CD4-positive, CD25-positive, alpha-beta regulatory T cell (primary cell): ENCODE measurements around the gene FIZ1. TPM values are rescaled to one million over a fixed set of nuclear protein-coding genes. Genes with fewer than 3 reads are reported as not detected.
A peak's percentile ranks its signal among the peaks of the same experiment; 100 is the strongest.

Experiments
- ATAC-seq, 2 donors: fragments of 150-1000 bp; cut with Tn5 transposase; one replicate each; pipeline ENCODE4 v1.10.0; 2021; ENCODE audit warnings: low read depth in 2 of 2, moderate number of reproducible peaks in 2 of 2, moderate library complexity in 1 of 2
- DNase-seq, 3 donors: peaks; one replicate each; pipeline versions ENCODE4 v3.0.0 to v3.0.0-alpha.2; 2012 to 2022; ENCODE audit warnings: mixed read lengths in 1 of 3
- H3K27ac ChIP-seq: one replicate; pipeline ENCODE4 v1.7.0; 2013; ENCODE audit warnings: mild to moderate bottlenecking, low read length; ENCODE audit not compliant: insufficient read depth, poor library complexity, severe bottlenecking
- H3K27me3 ChIP-seq: one replicate; pipeline ENCODE4 v1.7.0; 2013; ENCODE audit warnings: low read length; ENCODE audit not compliant: control insufficient read depth, insufficient read depth
- H3K36me3 ChIP-seq: one replicate; pipeline ENCODE4 v1.7.0; 2013; ENCODE audit warnings: mild to moderate bottlenecking, low read length, moderate library complexity; ENCODE audit not compliant: control insufficient read depth, insufficient read depth
- H3K4me1 ChIP-seq: 2 replicates; pipeline ENCODE4 v1.7.0; 2013; ENCODE audit warnings: mild to moderate bottlenecking, low read length; ENCODE audit not compliant: insufficient read depth, control insufficient read depth, poor library complexity, severe bottlenecking
- H3K4me3 ChIP-seq: one replicate; pipeline ENCODE4 v1.7.0; 2013; ENCODE audit warnings: low read depth, mild to moderate bottlenecking, low read length, moderate library complexity
- H3K9me3 ChIP-seq, 2 experiments: 1 replicate in 1 of 2; 2 replicates in 1 of 2; pipeline ENCODE4 v1.7.0; 2013; ENCODE audit warnings: low read length in 2 of 2, mild to moderate bottlenecking in 1 of 2, moderate library complexity in 1 of 2; ENCODE audit not compliant: control insufficient read depth in 2 of 2
- H3K27ac Mint-ChIP-seq, 3 donors: one replicate each; pipeline ENCODE4 v1.8.0; 2020 to 2022; ENCODE audit warnings: mild to moderate bottlenecking in 3 of 3, mixed read lengths in 3 of 3, moderate library complexity in 2 of 3
- H3K27me3 Mint-ChIP-seq: one replicate; pipeline ENCODE4 v1.8.0; 2022; ENCODE audit warnings: mild to moderate bottlenecking, mixed read lengths
- H3K36me3 Mint-ChIP-seq: one replicate; pipeline ENCODE4 v1.8.0; 2020; ENCODE audit warnings: mixed read lengths
- H3K4me1 Mint-ChIP-seq, 4 donors: one replicate each; pipeline ENCODE4 v1.8.0; 2020 to 2022; ENCODE audit warnings: mixed read lengths in 4 of 4, mild to moderate bottlenecking in 1 of 4
- H3K4me3 Mint-ChIP-seq, 4 donors: one replicate each; pipeline ENCODE4 v1.8.0; 2020 to 2022; ENCODE audit warnings: mild to moderate bottlenecking in 4 of 4, mixed read lengths in 4 of 4, moderate library complexity in 3 of 4
- H3K9me3 Mint-ChIP-seq, 7 donors: one replicate each; pipeline ENCODE4 v1.8.0; 2020 to 2022; ENCODE audit warnings: mixed read lengths in 7 of 7, mild to moderate bottlenecking in 3 of 7, moderate library complexity in 2 of 7
- polyA plus RNA-seq, 4 donors: library from polyadenylated mRNA; unstranded; fragments of 300-500 nt; fragmentation: Illumina TruSeq; gene quantifications; one replicate each; pipeline ENCODE4 v1.2.3, GENCODE V29; 2021
- total RNA-seq: library from RNA; stranded (reverse); gene quantifications from one replicate; pipeline ENCODE4 v1.2.3, GENCODE V29; 2022

Gene FIZ1
- total and polyA plus RNA-seq, 5 donors from 2014 or later, result 1.3 to 13.0 (median 1.6) TPM

DNA sequence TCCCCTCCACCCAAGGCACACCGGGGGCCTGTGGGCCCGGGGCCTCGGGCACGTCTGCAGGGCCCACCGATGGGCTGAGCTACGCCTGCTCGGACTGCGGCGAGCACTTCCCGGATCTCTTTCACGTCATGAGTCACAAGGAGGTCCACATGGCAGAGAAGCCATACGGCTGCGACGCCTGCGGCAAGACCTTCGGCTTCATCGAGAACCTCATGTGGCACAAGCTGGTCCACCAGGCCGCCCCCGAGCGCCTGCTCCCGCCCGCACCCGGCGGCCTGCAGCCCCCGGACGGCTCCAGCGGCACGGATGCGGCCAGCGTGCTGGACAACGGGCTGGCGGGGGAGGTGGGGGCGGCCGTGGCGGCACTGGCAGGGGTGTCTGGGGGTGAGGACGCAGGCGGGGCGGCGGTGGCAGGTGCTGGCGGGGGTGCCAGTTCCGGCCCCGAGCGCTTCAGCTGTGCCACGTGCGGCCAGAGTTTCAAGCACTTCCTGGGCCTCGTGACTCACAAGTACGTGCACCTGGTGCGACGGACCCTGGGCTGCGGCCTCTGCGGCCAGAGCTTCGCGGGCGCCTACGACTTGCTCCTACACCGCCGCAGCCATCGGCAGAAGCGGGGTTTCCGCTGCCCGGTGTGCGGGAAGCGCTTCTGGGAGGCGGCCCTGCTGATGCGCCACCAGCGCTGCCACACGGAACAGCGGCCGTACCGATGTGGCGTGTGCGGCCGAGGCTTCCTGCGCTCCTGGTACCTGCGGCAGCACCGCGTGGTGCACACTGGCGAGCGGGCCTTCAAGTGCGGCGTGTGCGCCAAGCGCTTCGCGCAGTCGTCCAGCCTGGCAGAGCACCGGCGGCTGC lies 16.5 kb upstream of the FIZ1 start:
- peaks cover 0 to 38% (median 17%) of the 10 kb centered on the region in 4 donors for H3K4me1 Mint-ChIP-seq
- H3K4me3 Mint-ChIP-seq, result no peak overlapping the region
- peaks cover 0 to 2% (median 0%) of the 10 kb centered on the region in 7 donors for H3K9me3 Mint-ChIP-seq
- H3K36me3 Mint-ChIP-seq, result peaks cover 18% of the 10 kb centered on the region
- Histone ChIP-seq H3K36me3 (no peaks in the 10 kb centered on the region), H3K27me3 (no peaks in the 10 kb centered on the region), H3K4me3 (no peak overlapping the region), H3K4me1 (no peaks in the 10 kb centered on the region), H3K27ac (no peak overlapping the region), H3K9me3 (no peaks in the 10 kb centered on the region)
- no peaks in the 10 kb centered on the region for H3K27me3 Mint-ChIP-seq
- no peak for ATAC-seq
- no peak overlapping the region for H3K27ac Mint-ChIP-seq
- DNase-seq, result no peak

- Histone ChIP-seq H3K27ac (no peak overlapping the region), H3K36me3 (peaks cover 4% of the 10 kb centered on the region), H3K4me3 (no peak overlapping the region), H3K4me1 (no peaks in the 10 kb centered on the region), H3K27me3 (no peaks in the 10 kb centered on the region), H3K9me3 (no peaks in the 10 kb centered on the region)
- no peak for ATAC-seq
- no peak for DNase-seq
- H3K4me3 Mint-ChIP-seq, result no peak overlapping the region
- peaks cover 0 to 38% (median 19%) of the 10 kb centered on the region in 4 donors for H3K4me1 Mint-ChIP-seq
- peaks cover 18% of the 10 kb centered on the region for H3K36me3 Mint-ChIP-seq
- no peaks in the 10 kb centered on the region for H3K27me3 Mint-ChIP-seq
- H3K27ac Mint-ChIP-seq, result no peak overlapping the region
- peaks cover 0 to 2% (median 0%) of the 10 kb centered on the region in 7 donors for H3K9me3 Mint-ChIP-seq
Observed at GRCh38 chr19:55614711-55615542, 15.6 kb upstream of the FIZ1 start.

DNA sequence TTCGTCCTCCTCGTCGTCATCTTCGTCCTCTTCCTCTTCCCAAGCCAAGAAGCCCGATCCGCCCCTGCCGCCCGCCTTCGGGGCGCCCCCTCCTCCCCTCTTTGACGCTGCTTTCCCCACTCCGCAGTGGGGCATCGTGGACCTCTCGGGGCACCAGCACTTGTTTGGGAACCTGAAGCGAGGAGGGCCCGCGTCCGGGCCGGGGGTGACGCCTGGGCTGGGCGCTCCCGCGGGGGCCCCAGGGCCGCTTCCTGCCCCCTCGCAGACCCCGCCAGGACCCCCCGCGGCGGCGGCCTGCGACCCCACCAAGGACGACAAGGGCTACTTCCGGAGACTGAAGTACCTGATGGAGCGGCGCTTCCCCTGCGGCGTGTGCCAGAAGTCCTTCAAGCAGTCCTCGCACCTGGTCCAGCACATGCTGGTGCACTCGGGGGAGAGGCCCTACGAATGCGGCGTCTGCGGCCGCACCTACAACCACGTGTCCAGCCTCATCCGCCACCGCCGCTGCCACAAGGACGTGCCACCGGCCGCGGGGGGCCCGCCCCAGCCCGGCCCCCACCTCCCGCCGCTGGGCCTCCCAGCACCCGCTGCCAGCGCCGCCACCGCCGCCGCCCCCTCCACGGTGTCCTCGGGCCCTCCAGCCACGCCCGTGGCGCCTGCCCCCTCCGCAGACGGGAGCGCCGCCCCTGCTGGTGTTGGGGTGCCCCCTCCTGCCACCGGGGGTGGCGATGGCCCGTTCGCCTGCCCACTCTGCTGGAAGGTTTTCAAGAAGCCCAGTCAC lies 14.8 kb upstream of the FIZ1 start:
- no peak for ATAC-seq
- Mint-ChIP-seq H3K4me1 (peaks cover 0 to 40% (median 22%) of the 10 kb centered on the region in 4 donors), H3K4me3 (no peak overlapping the region), H3K27me3 (no peaks in the 10 kb centered on the region), H3K9me3 (peaks cover 0 to 2% (median 0%) of the 10 kb centered on the region in 7 donors), H3K36me3 (peaks cover 26% of the 10 kb centered on the region), H3K27ac (no peak overlapping the region)
- H3K9me3 ChIP-seq, result no peaks in the 10 kb centered on the region
- H3K4me3 ChIP-seq, result no peak overlapping the region
- H3K36me3 ChIP-seq, result peaks cover 12% of the 10 kb centered on the region
- no peak overlapping the region for H3K27ac ChIP-seq
- H3K27me3 ChIP-seq, result no peaks in the 10 kb centered on the region
- no peak for DNase-seq
- no peaks in the 10 kb centered on the region for H3K4me1 ChIP-seq

DNA sequence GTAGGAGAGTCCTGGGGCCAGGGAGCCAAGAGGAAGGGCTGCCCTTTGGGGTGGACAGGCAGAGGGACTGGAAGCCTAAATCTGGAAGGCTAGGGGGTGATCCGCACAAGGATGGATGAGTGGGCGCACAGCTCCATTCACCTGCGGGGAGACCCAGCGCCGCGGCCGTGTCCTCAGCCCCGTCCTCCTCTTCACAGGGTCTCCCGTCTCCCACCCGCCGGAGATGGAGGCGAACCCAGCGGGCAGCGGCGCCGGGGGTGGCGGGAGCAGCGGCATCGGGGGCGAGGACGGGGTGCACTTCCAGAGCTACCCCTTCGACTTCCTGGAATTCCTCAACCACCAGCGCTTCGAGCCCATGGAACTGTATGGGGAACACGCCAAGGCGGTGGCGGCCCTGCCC lies 14.1 kb upstream of the FIZ1 start:
- Histone ChIP-seq H3K36me3 (peaks cover 12% of the 10 kb centered on the region), H3K27ac (no peak overlapping the region), H3K9me3 (no peaks in the 10 kb centered on the region), H3K27me3 (no peaks in the 10 kb centered on the region), H3K4me3 (no peak overlapping the region), H3K4me1 (no peaks in the 10 kb centered on the region)
- no peak overlapping the region for H3K4me3 Mint-ChIP-seq
- peaks cover 0 to 46% (median 24%) of the 10 kb centered on the region in 4 donors for H3K4me1 Mint-ChIP-seq
- no peak overlapping the region for H3K27ac Mint-ChIP-seq
- H3K27me3 Mint-ChIP-seq, result no peaks in the 10 kb centered on the region
- no peak for DNase-seq
- H3K36me3 Mint-ChIP-seq, result peaks cover 29% of the 10 kb centered on the region
- peaks cover 0 to 2% (median 0%) of the 10 kb centered on the region in 7 donors for H3K9me3 Mint-ChIP-seq
- no peak for ATAC-seq

DNA sequence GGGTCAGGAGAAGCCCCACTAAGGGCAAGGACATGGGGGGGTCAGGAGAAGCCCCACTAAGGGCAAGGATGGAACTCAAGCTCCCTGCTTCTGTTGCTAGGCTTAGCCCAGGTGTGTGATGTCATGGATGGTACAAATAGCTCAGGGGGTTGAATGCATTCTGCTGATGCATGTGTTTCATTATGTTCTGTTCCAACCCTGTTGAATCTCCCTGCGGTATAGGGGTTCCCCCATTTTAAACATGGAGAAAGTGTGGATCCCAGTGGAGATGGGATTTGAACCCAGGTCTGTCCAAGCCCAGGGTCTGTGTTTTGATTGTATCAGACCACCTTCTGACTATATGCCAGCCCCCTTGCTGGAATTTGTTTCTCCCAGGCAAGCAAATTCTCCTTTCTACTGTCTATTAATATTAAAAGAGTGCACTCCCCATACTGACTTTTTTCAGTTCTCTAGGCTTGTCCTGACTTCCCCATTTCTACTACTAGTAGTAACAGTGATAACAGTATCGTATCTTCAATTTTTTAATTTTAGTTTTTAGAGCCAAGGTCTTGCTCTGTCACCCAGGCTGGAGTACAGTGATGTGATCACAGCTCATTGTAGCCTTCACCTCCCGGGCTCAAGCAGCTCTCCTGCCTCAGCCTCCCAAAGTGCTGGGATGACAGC lies 12.8 kb upstream of the FIZ1 start:
- H3K4me1 ChIP-seq, result no peaks in the 10 kb centered on the region
- no peak overlapping the region for H3K4me3 ChIP-seq
- no peaks in the 10 kb centered on the region for H3K9me3 ChIP-seq
- no peak for ATAC-seq
- H3K27me3 ChIP-seq, result no peaks in the 10 kb centered on the region
- Mint-ChIP-seq H3K27ac (peak overlapping the region in 2 of 3 donors; percentile 21 to 79), H3K4me3 (no peak overlapping the region), H3K27me3 (no peaks in the 10 kb centered on the region), H3K4me1 (peaks cover 6 to 56% (median 28%) of the 10 kb centered on the region in 4 donors), H3K36me3 (peaks cover 28% of the 10 kb centered on the region), H3K9me3 (peaks cover 0 to 2% (median 0%) of the 10 kb centered on the region in 7 donors)
- no peak for DNase-seq
- peaks cover 15% of the 10 kb centered on the region for H3K36me3 ChIP-seq
- no peak overlapping the region for H3K27ac ChIP-seq

GRCh38 chr19:55611300-55611982 lies 12.1 kb upstream of the FIZ1 start:
- peak overlapping the region in 1 of 3 donors; percentile 56 for H3K27ac Mint-ChIP-seq
- no peak overlapping the region for H3K4me3 ChIP-seq
- H3K27me3 Mint-ChIP-seq, result no peaks in the 10 kb centered on the region
- H3K4me1 Mint-ChIP-seq, result peaks cover 12 to 61% (median 35%) of the 10 kb centered on the region in 4 donors
- no peaks in the 10 kb centered on the region for H3K27me3 ChIP-seq
- no peak overlapping the region for H3K27ac ChIP-seq
- no peak for ATAC-seq
- peaks cover 15% of the 10 kb centered on the region for H3K36me3 ChIP-seq
- no peaks in the 10 kb centered on the region for H3K9me3 ChIP-seq
- peaks cover 33% of the 10 kb centered on the region for H3K36me3 Mint-ChIP-seq
- H3K9me3 Mint-ChIP-seq, result peaks cover 0 to 2% (median 0%) of the 10 kb centered on the region in 7 donors
- DNase-seq, result no peak
- H3K4me1 ChIP-seq, result peaks cover 5% of the 10 kb centered on the region
- H3K4me3 Mint-ChIP-seq, result peak overlapping the region in 1 of 4 donors; percentile 41
